ENCODE results near the gene RGS1. TPM values are rescaled to one million over a fixed set of nuclear protein-coding genes. Genes with fewer than 3 reads are reported as not detected.
"Not testable (repeated sequence)": the region's sequence is repeated elsewhere in the genome, so short reads cannot be mapped to it uniquely, and the experiment has no call there.

The RGS1 gene
- total RNA-seq, 1 donor from 2014 or later: 27.8 TPM

DNA sequence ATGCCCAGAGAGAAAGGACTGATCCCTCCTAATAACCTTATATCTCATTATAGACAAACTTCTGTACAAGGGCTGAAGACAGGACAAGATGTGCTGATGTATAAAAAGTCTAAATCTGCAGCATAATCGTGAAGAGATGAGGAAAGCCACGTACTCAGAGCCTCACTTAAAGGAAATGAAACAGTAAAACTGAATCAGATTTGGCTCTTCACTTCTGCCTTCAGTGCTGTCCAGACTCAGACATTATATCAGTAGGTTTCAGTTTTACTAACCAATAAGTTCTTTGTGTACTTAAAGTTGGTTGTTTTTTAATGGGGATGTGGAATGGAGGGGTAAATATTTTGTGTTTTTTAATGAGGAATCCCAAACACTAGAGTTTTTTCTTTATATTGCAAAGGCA is 45.3 kb upstream of the RGS1 start:
- intact Hi-C loops (cut with DNase I): no loop called here
- DNase-seq: no peak

DNA sequence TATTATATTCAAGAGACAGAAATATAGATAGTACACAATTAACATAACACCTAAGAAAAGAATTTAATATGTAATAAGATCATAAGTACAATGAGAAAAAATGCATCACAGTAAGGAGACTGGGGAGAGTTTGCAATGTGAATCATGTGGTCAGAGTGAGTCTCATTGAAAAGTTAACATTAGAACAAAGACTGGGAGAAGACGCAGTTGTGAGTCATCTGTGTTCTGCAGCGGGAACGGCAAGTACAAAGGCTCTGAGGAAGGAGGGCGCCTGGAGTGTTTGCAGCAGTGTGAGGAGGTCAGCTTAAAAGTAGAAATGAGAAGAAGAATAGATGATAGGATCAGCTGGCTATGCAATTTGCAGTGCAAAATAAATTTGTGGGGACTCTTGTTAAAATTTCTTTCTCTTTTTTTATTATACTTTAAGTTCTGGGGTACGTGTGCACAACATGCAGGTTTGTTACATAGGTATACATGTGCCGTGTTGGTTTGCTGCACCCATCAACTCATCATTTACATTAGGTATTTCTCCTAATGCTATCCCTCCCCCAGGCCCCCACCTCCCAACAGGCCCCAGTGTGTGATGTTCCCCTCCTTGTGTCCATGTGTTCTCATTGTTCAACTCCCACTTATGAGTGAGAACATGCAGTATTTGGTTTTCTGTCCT is 44.4 kb upstream of the RGS1 start:
- peak; percentile 90 for ATAC-seq
- H3K4me1 ChIP-seq; H3K27me3 ChIP-seq; H3K9me3 ChIP-seq; H3K27ac ChIP-seq; H3K4me3 ChIP-seq; DNase-seq; H3K36me3 ChIP-seq; intact Hi-C loops (cut with DNase I): not testable (repeated sequence)

More for the DNA sequence above, 45.3 kb upstream of the RGS1 start:
- no peak for TF ChIP-seq CTCF (IDR thresholded peaks at IDR 0.05)
- no peak overlapping the region for H3K27ac ChIP-seq
- no peaks in the 10 kb centered on the region for H3K4me1 ChIP-seq
- ATAC-seq: peak; percentile 70
- H3K36me3 ChIP-seq: no peaks in the 10 kb centered on the region
- H3K4me3 ChIP-seq: no peak overlapping the region
- no peaks in the 10 kb centered on the region for H3K9me3 ChIP-seq
- no peaks in the 10 kb centered on the region for H3K27me3 ChIP-seq

- Histone ChIP-seq H3K4me3 (no peak overlapping the region), H3K9me3 (no peaks in the 10 kb centered on the region), H3K36me3 (no peaks in the 10 kb centered on the region), H3K4me1 (peaks cover 13% of the 10 kb centered on the region), H3K27me3 (no peaks in the 10 kb centered on the region), H3K27ac (no peak overlapping the region)
- intact Hi-C loops (cut with DNase I): no loop called here
- TF ChIP-seq CTCF (IDR thresholded peaks at IDR 0.05): no peak
- ATAC-seq (no peak), DNase-seq (no peak)
Measured at GRCh38 chr1:192534666-192535065, 40.9 kb upstream of the RGS1 start.

DNA sequence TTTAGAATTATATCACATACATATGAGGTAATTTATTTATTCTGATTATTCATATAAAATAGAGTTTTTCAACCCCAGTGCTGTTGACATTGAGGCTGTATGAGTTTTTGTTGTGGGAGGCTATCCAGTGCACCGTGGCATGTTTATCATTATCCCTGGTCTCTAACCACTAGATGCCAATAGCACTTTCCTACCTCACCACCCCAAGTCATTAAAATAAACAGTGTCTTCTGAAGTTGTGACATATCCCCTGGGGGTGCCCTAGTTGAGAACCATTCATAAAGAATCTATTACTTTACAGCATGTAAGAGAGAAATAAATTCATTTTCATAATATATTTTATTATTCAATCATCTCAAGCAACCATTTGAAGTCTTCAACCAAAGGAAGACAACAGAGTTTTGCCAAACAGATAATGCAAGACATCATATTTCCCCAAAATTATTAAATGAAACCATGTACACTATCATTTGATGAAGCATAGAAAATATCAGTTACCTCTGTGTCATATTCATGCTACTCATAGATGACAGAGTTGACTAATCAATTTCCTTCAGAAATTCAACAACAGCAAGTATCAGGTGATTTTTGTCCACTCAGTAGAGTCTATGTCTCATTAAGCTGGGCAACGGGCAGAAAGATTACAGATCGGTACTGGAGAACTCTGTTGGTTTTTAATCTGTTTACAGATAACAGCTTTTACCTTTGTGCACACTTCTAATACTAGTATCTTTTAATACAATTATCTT is 39.5 kb upstream of the RGS1 start:
- ATAC-seq (no peak), DNase-seq (no peak)
- intact Hi-C loops (cut with DNase I): no loop called here
- Histone ChIP-seq H3K36me3 (no peaks in the 10 kb centered on the region), H3K4me1 (peaks cover 13% of the 10 kb centered on the region), H3K27me3 (no peaks in the 10 kb centered on the region), H3K9me3 (no peaks in the 10 kb centered on the region), H3K4me3 (no peak overlapping the region), H3K27ac (no peak overlapping the region)
- no peak for TF ChIP-seq CTCF (IDR thresholded peaks at IDR 0.05)

DNA sequence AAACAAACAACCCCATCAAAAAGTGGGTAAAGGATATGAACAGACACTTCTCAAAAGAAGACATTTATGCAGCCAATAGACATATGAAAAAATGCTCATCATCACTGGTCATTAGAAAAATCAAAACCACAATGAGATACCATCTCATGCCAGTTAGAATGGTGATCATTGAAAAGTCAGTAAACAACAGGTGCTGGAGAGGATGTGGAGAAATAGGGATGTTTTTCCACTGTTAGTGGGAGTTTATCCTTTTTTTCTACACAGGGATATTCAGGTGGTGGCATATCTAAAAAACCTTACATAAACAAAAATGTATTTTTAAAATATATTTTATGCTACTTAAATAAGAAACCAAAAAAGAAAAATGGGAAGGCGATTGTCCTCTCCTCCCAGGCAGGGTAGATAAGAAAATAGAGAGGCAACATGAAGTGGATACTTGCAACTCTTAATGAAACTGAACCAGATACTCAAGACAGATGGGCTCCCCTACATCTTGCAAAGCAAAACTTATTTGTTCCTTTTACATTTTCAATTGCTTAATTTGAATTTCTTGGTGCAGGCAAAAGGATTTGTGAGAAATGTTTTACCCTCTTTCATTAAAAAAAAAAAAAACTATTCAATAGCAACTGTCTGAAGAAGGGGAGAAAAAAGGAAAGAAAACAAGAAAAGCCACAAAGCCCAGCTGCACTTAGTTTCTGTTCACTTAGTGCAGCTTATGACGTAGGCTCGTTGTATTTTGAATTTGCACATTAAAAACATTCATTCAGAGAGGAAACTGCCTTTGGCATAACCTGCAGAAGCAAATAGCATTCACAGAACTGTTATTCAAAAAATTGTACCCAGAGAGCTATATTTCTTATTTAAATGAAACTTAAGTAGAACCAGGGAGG is 36.9 kb upstream of the RGS1 start:
- H3K27ac ChIP-seq: peak overlapping the region; percentile 63
- no peaks in the 10 kb centered on the region for H3K36me3 ChIP-seq
- intact Hi-C loops (cut with DNase I): no loop called here
- no peak overlapping the region for H3K4me3 ChIP-seq
- no peak for ATAC-seq
- DNase-seq: no peak
- H3K27me3 ChIP-seq: no peaks in the 10 kb centered on the region
- no peak for TF ChIP-seq CTCF (IDR thresholded peaks at IDR 0.05)
- H3K9me3 ChIP-seq: no peaks in the 10 kb centered on the region
- H3K4me1 ChIP-seq: peaks cover 13% of the 10 kb centered on the region

Data from upper lobe of right lung (tissue), 1 donor.